ENCODE data around the gene SEMA5B. TPM values are rescaled to one million over a fixed set of nuclear protein-coding genes. Genes with fewer than 3 reads are reported as not detected.

The SEMA5B gene
- total and polyA plus RNA-seq, 2 of the 4 experiments (the other 2 are of a cell fraction), result not detected

DNA sequence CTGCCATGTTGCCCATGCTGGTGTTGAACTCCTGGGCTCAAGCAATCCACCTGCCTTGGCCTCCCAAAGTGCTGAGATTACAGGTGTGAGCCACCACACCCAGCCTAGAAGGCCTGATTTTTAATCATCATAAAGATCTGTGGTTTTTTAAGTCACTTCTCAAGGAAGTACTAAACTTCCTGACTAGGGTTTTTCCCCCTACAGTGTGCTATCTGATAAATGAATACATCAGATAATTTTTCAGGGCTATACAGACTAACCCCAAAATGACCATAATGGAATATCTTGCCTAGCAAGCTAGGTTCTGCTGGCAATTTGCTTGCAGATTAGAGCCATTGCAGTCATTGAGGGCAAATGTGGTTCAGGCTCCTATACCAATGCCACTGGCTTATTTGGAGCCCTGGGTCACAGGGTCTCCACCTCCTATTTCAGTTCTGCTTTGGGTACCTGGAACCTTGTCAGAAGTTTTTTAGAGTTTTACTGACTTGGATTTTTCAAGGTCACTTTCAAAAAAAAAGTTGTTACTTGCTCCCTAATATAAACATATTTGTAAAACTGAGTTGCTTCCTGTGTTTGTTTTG, 151.9 kb downstream of the SEMA5B start:
- Histone ChIP-seq H3K9ac (ENCODE audit: low read depth, low read length) (no peak overlapping the region), H4K20me1 (ENCODE audit: insufficient read depth, low read length) (no peaks in the 10 kb centered on the region), H2BK20ac (ENCODE audit: low read depth, low read length) (no peak overlapping the region), H4K5ac (ENCODE audit: low read depth, low read length) (no peak overlapping the region), H2BK15ac (ENCODE audit: low read depth, low read length) (no peak overlapping the region), H2BK120ac (ENCODE audit: low read depth, low read length) (no peak overlapping the region), H3K14ac (replicated peaks; ENCODE audit: low read depth, low read length) (no peak overlapping the region), H2AFZ (replicated peaks; ENCODE audit: low read length, poor library complexity) (no peak overlapping the region), H3K27ac (ENCODE audit: insufficient read depth, low read length) (no peak overlapping the region), H3K4me2 (ENCODE audit: low read depth, low read length) (no peak overlapping the region), H3K9me3 (ENCODE audit: control insufficient read depth, insufficient read depth, low read length) (no peaks in the 10 kb centered on the region), H3K18ac (ENCODE audit: low read depth, low read length) (no peak overlapping the region), H2AK5ac (ENCODE audit: low read depth, low read length) (no peak overlapping the region), H4K8ac (ENCODE audit: low read depth in 2 of 2, low read length in 2 of 2) (no peak overlapping the region), H2BK5ac (ENCODE audit: low read depth, low read length, poor library complexity, severe bottlenecking) (no peak overlapping the region), H4K91ac (ENCODE audit: insufficient read depth, low read depth, low read length) (no peak overlapping the region), H3K4me1 (ENCODE audit: control insufficient read depth, insufficient read depth, low read length) (no peaks in the 10 kb centered on the region), H3K23ac (ENCODE audit: low read depth, low read length) (no peak overlapping the region), H3K4ac (ENCODE audit: low read depth, low read length) (no peak overlapping the region), H3K9me1 (ENCODE audit: insufficient read depth, low read length) (no peaks in the 10 kb centered on the region; the same call in 1 of the 2 replicates), H3K4me3 (ENCODE audit: insufficient read depth, low read depth, low read length) (no peak overlapping the region), H3K79me1 (ENCODE audit: low read depth in 1 of 2, low read length in 2 of 2) (no peaks in the 10 kb centered on the region), H3K27me3 (ENCODE audit: control insufficient read depth, insufficient read depth, low read length) (no peaks in the 10 kb centered on the region), H3K36me3 (ENCODE audit: control insufficient read depth, insufficient read depth, low read length) (peaks cover 1% of the 10 kb centered on the region; the same call in 1 of the 2 replicates), H3K56ac (ENCODE audit: extremely low read depth, insufficient read depth, low read length) (no peak overlapping the region), H2AK9ac (replicated peaks; ENCODE audit: low read depth, low read length, poor library complexity) (no peak overlapping the region)
- ATAC-seq (ENCODE audit: low read depth) (no peak), DNase-seq (no peak)
- TF ChIP-seq FOS (IDR thresholded peaks at IDR 0.05; ENCODE audit: low read depth, low read length) (no peak), RFX5 (IDR thresholded peaks at IDR 0.05; ENCODE audit: low read depth, low read length) (no peak), NFE2L2 (IDR thresholded peaks at IDR 0.05; ENCODE audit: low read depth, low read length) (no peak), RAD21 (IDR thresholded peaks at IDR 0.05; ENCODE audit: low read length) (no peak), MAZ (IDR thresholded peaks at IDR 0.05; ENCODE audit: borderline replicate concordance, low read depth, low read length) (no peak)
- POLR2A ChIA-PET (ENCODE audit: unreplicated experiment), result no interaction called here
- BruUV-seq (replicated peaks), result no TSS peak
- dilution Hi-C loops (cut with HindIII; ENCODE audit: low sequenced_read_pairs, unreplicated experiment) (no loop called here), in situ Hi-C loops (cut with MboI; ENCODE audit: low sequenced_read_pairs) (no loop called here), intact Hi-C loops (cut with micrococcal nuclease) (no loop called here)
- CTCF ChIA-PET, result interaction anchor here (1.1 kb wide), 1 partner anchor 17 kb away, joined by 3 read pairs; no protein-coding TSS in a partner anchor

All from IMR-90 (cell line).